AG04450 (cell line): ENCODE data around the gene DYSF. TPM values are rescaled to one million over a fixed set of nuclear protein-coding genes. Genes with fewer than 3 reads are reported as not detected.

Experiments used
- CTCF ChIA-PET: fragments of 300-600, 350-600 bp; formaldehyde crosslinking; extraction: SDS; loops from one replicate; lab custom pipeline; 2022; ENCODE audit warnings: antibody characterized with exemption, inconsistent platforms; lab: Charles Lee
- POLR2A ChIA-PET: fragments of 350-600 bp; formaldehyde crosslinking; extraction: SDS; loops from one replicate; lab custom pipeline; 2021; ENCODE audit warnings: antibody characterized with exemption, inconsistent platforms; lab: Yijun Ruan, JAX
- DNase-seq: peaks from one replicate; pipeline ENCODE4 v3.0.0-alpha.2; 2011; ENCODE audit warnings: low read depth, low spot score
- H3K27ac ChIP-seq: one replicate; pipeline ENCODE4 v1.5.1; 2012; ENCODE audit warnings: low read depth, low read length, control low read depth
- H3K27me3 ChIP-seq: one replicate; pipeline ENCODE4 v1.6.0; 2012; ENCODE audit warnings: low read length; ENCODE audit not compliant: control insufficient read depth, insufficient read depth
- H3K4me3 ChIP-seq: 2 replicates; pipeline ENCODE4 v1.5.1; 2011; ENCODE audit warnings: mild to moderate bottlenecking, low read depth, low read length, control low read depth
- H3K9me3 ChIP-seq: 2 replicates; pipeline ENCODE4 v1.5.1; 2012; ENCODE audit warnings: low read length; ENCODE audit not compliant: control insufficient read depth, insufficient read depth
- CTCF ChIP-seq: IDR thresholded peaks from 2 replicates; pipeline ENCODE4 v1.5.1; 2011; ENCODE audit warnings: low read depth, low read length, control low read depth, inconsistent platforms
- polyA plus RNA-seq: library from polyadenylated mRNA; depleted of rRNA; stranded (reverse); fragments of >200 nt; gene quantifications from 2 replicates; pipeline ENCODE4 v1.2.3, GENCODE V29; 2011

The DYSF gene
- polyA plus RNA-seq, 1 experiment, result 0.07 TPM

GRCh38 chr2:71712158-71712818 is 258.9 kb downstream of the DYSF start:
- Histone ChIP-seq H3K4me3 (no peak overlapping the region), H3K9me3 (no peaks in the 10 kb centered on the region), H3K27ac (no peak overlapping the region), H3K27me3 (peaks cover 12% of the 10 kb centered on the region)
- POLR2A ChIA-PET, result no interaction called here
- CTCF ChIA-PET, result no interaction called here
- no peak for TF ChIP-seq CTCF
- DNase-seq, result no peak

- TF ChIP-seq CTCF, result no peak
- Histone ChIP-seq H3K27me3 (peaks cover 7% of the 10 kb centered on the region), H3K27ac (no peak overlapping the region), H3K9me3 (no peaks in the 10 kb centered on the region), H3K4me3 (no peak overlapping the region)
- CTCF ChIA-PET, result interaction anchor here (1.0 kb wide), 1 partner anchor 436 kb away, joined by 3 read pairs; no protein-coding TSS in a partner anchor
- DNase-seq, result no peak
- POLR2A ChIA-PET, result no interaction called here
Observed at GRCh38 chr2:71713581-71714580, 260.5 kb downstream of the DYSF start.

GRCh38 chr2:71714601-71715240 is 261.4 kb downstream of the DYSF start:
- POLR2A ChIA-PET, result no interaction called here
- Histone ChIP-seq H3K27ac (no peak overlapping the region), H3K27me3 (peaks cover 6% of the 10 kb centered on the region), H3K4me3 (no peak overlapping the region), H3K9me3 (no peaks in the 10 kb centered on the region)
- no peak for TF ChIP-seq CTCF
- CTCF ChIA-PET, result interaction anchor here (1.0 kb wide), 1 partner anchor 435 kb away, joined by 3 read pairs; no protein-coding TSS in a partner anchor
- no peak for DNase-seq

- DNase-seq, result no peak
- ChIA-PET POLR2A (no interaction called here), CTCF (no interaction called here)
- no peak overlapping the region for H3K4me3 ChIP-seq
- no peaks in the 10 kb centered on the region for H3K9me3 ChIP-seq
- no peak overlapping the region for H3K27ac ChIP-seq
- peaks cover 4% of the 10 kb centered on the region for H3K27me3 ChIP-seq
- no peak for TF ChIP-seq CTCF
Observed at GRCh38 chr2:71715241-71715750, 261.9 kb downstream of the DYSF start.
